Measurements from ENCODE around the gene RAB35.

The RAB35 gene

GRCh38 chr12:120132054-120132836 lies 15.7 kb upstream of the RAB35 start:
- no peak overlapping the region for H3K4me3 ChIP-seq (ENCODE audit: low read depth, low read length)

GRCh38 chr12:120131116-120131515 lies 14.6 kb upstream of the RAB35 start:
- DNase-seq (ENCODE audit: low read depth), result no peak
- TF ChIP-seq MAX (IDR thresholded peaks at IDR 0.05; ENCODE audit: low read depth, low read length), result no peak
- no peak for TF ChIP-seq POLR2A (IDR thresholded peaks at IDR 0.05; ENCODE audit: extremely low read depth, insufficient read length)
- no peak for TF ChIP-seq CTCF (IDR thresholded peaks at IDR 0.05; ENCODE audit: low read depth, low read length)
- TF ChIP-seq MYC (IDR thresholded peaks at IDR 0.05; ENCODE audit: low read depth, low read length), result no peak
- H3K4me3 ChIP-seq (ENCODE audit: low read depth, low read length), result no peak overlapping the region

More at GRCh38 chr12:120132054-120132836, 15.7 kb upstream of the RAB35 start:
- TF ChIP-seq CTCF (IDR thresholded peaks at IDR 0.05; ENCODE audit: low read depth, low read length) (no peak), POLR2A (IDR thresholded peaks at IDR 0.05; ENCODE audit: extremely low read depth, insufficient read length) (no peak), MYC (IDR thresholded peaks at IDR 0.05; ENCODE audit: low read depth, low read length) (no peak), MAX (IDR thresholded peaks at IDR 0.05; ENCODE audit: low read depth, low read length) (no peak)
- no peak for DNase-seq (ENCODE audit: low read depth)

GRCh38 chr12:120130011-120130410 lies 13.5 kb upstream of the RAB35 start:
- no peak overlapping the region for H3K4me3 ChIP-seq (ENCODE audit: low read depth, low read length)
- no peak for DNase-seq (ENCODE audit: low read depth)
- TF ChIP-seq CTCF (IDR thresholded peaks at IDR 0.05; ENCODE audit: low read depth, low read length), result no peak
- no peak for TF ChIP-seq POLR2A (IDR thresholded peaks at IDR 0.05; ENCODE audit: extremely low read depth, insufficient read length)
- no peak for TF ChIP-seq MAX (IDR thresholded peaks at IDR 0.05; ENCODE audit: low read depth, low read length)
- no peak for TF ChIP-seq MYC (IDR thresholded peaks at IDR 0.05; ENCODE audit: low read depth, low read length)

- peak; percentile 87 for DNase-seq (ENCODE audit: low read depth)
- no peak overlapping the region for H3K4me3 ChIP-seq (ENCODE audit: low read depth, low read length)
- peak; percentile 7; the same call in 1 of the 2 replicates for TF ChIP-seq MYC (IDR thresholded peaks at IDR 0.05; ENCODE audit: low read depth, low read length)
- 0 out of 2 replicates have a peak, but pooled peaks have one; percentile 17 for TF ChIP-seq MAX (IDR thresholded peaks at IDR 0.05; ENCODE audit: low read depth, low read length)
- TF ChIP-seq POLR2A (IDR thresholded peaks at IDR 0.05; ENCODE audit: extremely low read depth, insufficient read length), result no peak
- no peak for TF ChIP-seq CTCF (IDR thresholded peaks at IDR 0.05; ENCODE audit: low read depth, low read length)
These were observed 10.1 kb upstream of the RAB35 start for GRCh38 chr12:120126635-120127005.

- TF ChIP-seq CTCF (IDR thresholded peaks at IDR 0.05; ENCODE audit: low read depth, low read length), result no peak
- TF ChIP-seq MAX (IDR thresholded peaks at IDR 0.05; ENCODE audit: low read depth, low read length), result no peak
- no peak for TF ChIP-seq MYC (IDR thresholded peaks at IDR 0.05; ENCODE audit: low read depth, low read length)
- no peak for DNase-seq (ENCODE audit: low read depth)
- H3K4me3 ChIP-seq (ENCODE audit: low read depth, low read length), result no peak overlapping the region
These were observed 9.5 kb upstream of the RAB35 start for GRCh38 chr12:120125792-120126634.

Measured in NB4 (cell line).